Type B pancreatic cell (in vitro differentiated cells): ENCODE results near the gene BEST2. TPM values are rescaled to one million over a fixed set of nuclear protein-coding genes. Genes with fewer than 3 reads are reported as not detected.
A peak's percentile ranks its signal among the peaks of the same experiment; 100 is the strongest.

Experiments
- DNase-seq: peaks from one replicate; pipeline ENCODE4 v3.0.0; 2021; ENCODE audit warnings: mixed read lengths; ENCODE audit not compliant: unreplicated experiment; ENCODE audit errors: extremely low spot score
- H3K27ac Mint-ChIP-seq: 2 replicates; pipeline ENCODE4 v1.8.0; 2021; ENCODE audit warnings: mild to moderate bottlenecking, mixed read lengths
- H3K27me3 Mint-ChIP-seq: 2 replicates; pipeline ENCODE4 v1.8.0; 2021; ENCODE audit warnings: mixed read lengths
- H3K36me3 Mint-ChIP-seq: 2 replicates; pipeline ENCODE4 v1.8.0; 2021; ENCODE audit warnings: mixed read lengths
- H3K4me1 Mint-ChIP-seq: one replicate; pipeline ENCODE4 v1.8.0; 2021; ENCODE audit warnings: mixed read lengths; ENCODE audit not compliant: unreplicated experiment
- H3K4me3 Mint-ChIP-seq: 2 replicates; pipeline ENCODE4 v1.8.0; 2021; ENCODE audit warnings: mild to moderate bottlenecking, mixed read lengths
- H3K9me3 Mint-ChIP-seq: 2 replicates; pipeline ENCODE4 v1.8.0; 2021; ENCODE audit warnings: mixed read lengths
- total RNA-seq: library from RNA; stranded (reverse); gene quantifications from 2 replicates; pipeline ENCODE4 v1.2.1, GENCODE V29; 2021; ENCODE audit warnings: low replicate concordance
- TF ChIP-seq, protein P1 (sequence below): fragments of 200-600 bp; sonication (generic); conservative IDR thresholded peaks from 2 replicates; pipeline ENCODE4 v1.5.0; 2021; ENCODE audit warnings: antibody characterized with exemption, mild to moderate bottlenecking

Gene BEST2
- total RNA-seq, 1 donor from 2014 or later: 0.14 TPM

DNA sequence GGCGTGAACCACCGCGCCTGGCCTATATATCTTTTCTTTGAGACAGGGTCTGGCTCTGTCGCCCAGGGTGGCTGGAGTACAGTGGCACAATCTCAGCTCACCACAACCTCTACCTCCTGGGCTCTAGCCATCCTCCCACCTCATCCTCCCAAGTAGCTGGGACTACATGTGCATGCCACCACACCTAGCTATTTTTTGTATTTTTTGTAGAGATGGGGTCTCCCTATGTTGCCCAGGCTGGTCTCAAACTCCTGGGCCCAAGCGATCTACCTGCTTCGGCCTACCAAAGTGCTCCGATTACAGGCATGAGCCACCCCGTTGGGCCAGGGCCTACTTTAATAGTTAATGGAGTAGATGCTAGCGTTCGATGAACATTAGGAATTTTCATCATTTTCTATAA lies 31.3 kb upstream of the BEST2 start:
- H3K27me3 Mint-ChIP-seq: no peaks in the 10 kb centered on the region
- H3K36me3 Mint-ChIP-seq: peaks cover 9% of the 10 kb centered on the region
- H3K9me3 Mint-ChIP-seq: no peaks in the 10 kb centered on the region
- no peak for DNase-seq
- TF ChIP-seq, protein P1, sequence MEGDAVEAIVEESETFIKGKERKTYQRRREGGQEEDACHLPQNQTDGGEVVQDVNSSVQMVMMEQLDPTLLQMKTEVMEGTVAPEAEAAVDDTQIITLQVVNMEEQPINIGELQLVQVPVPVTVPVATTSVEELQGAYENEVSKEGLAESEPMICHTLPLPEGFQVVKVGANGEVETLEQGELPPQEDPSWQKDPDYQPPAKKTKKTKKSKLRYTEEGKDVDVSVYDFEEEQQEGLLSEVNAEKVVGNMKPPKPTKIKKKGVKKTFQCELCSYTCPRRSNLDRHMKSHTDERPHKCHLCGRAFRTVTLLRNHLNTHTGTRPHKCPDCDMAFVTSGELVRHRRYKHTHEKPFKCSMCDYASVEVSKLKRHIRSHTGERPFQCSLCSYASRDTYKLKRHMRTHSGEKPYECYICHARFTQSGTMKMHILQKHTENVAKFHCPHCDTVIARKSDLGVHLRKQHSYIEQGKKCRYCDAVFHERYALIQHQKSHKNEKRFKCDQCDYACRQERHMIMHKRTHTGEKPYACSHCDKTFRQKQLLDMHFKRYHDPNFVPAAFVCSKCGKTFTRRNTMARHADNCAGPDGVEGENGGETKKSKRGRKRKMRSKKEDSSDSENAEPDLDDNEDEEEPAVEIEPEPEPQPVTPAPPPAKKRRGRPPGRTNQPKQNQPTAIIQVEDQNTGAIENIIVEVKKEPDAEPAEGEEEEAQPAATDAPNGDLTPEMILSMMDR: no peak
- H3K4me3 Mint-ChIP-seq: peak overlapping the region; percentile 88
- H3K27ac Mint-ChIP-seq: peak overlapping the region; percentile 73
- H3K4me1 Mint-ChIP-seq: peaks cover 22% of the 10 kb centered on the region

DNA sequence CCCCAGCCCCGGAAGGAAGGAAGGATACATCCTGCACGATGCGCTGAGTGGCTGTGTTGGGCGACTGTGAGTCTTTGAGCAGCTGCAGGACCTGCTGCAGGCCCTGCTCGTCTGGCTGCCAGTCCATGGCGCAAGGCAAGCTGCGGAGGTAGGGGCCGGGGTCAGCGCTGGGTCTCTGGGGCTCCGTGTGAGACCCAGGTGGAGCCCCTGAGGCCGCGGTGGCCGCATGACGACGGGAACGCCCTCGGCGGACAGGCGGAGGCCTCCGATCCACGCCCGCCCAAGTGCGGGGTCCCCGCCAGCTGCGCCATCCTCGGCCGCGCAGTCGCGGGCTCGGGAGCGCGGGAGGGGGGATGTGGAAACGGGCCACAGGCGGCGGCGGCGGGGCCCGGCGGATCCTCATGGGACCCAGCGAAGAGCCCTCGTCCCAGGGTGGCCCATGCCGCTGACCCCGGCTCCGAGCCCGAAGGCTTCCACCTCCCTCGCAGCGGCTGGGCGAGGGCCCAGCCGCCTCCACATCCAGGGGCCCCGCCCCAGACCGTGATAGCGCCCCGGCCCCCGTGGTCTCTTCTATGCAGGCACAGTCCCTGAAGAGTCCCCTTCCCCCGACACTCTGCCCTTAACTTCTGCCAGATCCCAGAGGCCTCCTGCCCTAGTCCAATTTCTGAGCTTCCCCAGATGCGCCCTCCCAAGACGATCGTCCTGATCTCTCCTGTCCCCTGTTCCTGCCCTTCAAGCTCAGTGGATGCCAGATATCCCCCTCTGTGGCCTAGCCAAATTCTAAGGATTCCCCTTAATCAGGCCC lies 30.5 kb upstream of the BEST2 start:
- Mint-ChIP-seq H3K9me3 (no peaks in the 10 kb centered on the region), H3K27ac (peak overlapping the region; percentile 95), H3K27me3 (no peaks in the 10 kb centered on the region), H3K36me3 (peaks cover 9% of the 10 kb centered on the region), H3K4me3 (peak overlapping the region; percentile 98), H3K4me1 (peaks cover 22% of the 10 kb centered on the region)
- TF ChIP-seq, protein P1: no peak
- DNase-seq: no peak

DNA sequence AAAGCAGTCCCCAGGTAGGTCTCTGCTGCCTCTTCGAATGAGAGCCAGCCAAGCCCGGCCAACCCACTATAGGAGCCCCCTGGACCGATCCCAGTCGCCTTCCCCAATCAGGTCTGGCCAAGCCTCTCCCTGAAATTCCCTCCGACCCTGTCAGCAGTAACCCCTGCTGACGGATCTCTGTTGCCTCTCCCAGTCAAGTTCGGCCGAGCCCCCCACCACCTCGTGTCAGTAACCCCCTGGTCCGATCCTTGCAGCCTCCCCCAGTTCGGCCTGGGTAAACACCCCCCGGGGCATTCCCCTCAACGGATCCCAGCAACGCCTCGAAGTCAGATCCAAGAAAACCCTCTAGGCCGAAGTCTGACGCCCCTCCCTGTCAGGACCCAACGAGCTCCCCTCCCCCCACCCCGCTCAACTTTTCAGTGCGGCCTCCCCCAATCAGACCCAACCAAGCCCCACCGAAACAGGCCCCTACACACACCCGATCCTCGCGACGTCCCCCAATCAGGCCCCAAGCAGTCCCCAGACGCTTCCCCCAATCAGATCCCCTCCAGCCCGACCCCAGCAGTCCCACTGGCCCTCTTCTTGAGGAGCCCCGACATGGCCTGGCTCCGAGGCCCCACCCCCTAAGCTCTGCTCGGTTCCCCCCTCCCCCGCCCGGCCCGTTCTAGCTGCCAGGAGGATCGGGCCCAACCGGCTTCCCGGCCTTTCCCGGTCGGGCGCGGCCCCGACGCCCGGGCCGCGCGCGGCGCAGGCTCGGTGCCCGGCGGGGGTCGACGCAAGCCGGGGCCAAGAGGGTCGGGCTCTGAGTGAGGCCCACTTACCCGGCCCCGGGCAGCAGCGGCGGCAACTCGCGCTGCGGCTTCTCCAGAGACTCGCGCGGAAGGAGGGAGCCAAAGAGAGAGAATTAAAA lies 29.7 kb upstream of the BEST2 start:
- Mint-ChIP-seq H3K27me3 (no peaks in the 10 kb centered on the region), H3K4me3 (peak overlapping the region; percentile 98), H3K4me1 (peaks cover 23% of the 10 kb centered on the region), H3K9me3 (no peaks in the 10 kb centered on the region), H3K36me3 (peaks cover 8% of the 10 kb centered on the region), H3K27ac (peak overlapping the region; percentile 95)
- TF ChIP-seq, protein P1: no peak
- DNase-seq: peak; percentile 77

DNA sequence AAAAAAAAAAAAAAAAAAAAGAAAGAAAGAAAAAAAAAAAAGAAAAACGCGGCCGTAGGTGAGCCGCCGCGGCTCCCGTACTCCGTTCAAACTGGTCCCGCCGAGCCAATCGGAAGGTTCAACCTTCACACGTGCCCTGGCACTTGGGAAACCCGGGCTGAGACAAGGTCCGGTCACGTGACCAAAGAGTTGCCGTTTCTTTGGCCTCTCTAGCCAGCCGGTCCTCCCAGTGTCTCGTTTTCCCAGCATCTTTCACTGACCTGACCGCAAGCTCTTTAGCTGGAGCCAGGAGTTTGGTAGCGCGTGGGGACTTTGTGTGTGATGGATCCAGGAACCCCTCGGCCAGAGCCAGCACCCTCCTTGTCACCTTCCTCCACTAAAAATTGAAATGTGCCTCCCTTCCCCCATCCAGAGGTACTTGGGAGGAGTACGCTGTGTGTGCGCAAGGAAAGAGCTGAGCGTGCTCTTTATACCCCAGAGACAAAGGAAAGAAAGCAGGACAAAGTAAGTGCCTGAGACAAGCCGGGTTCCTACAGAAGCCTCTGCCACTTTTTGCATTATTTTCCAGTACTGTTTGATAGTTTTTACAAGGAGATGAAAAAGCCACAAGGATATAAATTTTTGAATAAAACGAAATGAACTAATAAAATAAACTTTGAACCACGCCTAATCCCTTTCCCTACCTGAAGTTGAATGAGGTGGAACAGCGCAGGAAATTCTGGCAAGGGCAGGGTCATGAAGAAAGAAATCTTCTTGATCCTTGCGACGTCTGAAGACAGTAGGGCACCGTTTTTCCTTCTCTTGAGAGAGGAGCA lies 28.8 kb upstream of the BEST2 start:
- TF ChIP-seq, protein P1: no peak
- Mint-ChIP-seq H3K36me3 (peaks cover 7% of the 10 kb centered on the region), H3K9me3 (no peaks in the 10 kb centered on the region), H3K4me1 (peaks cover 23% of the 10 kb centered on the region), H3K27ac (peak overlapping the region; percentile 95), H3K27me3 (no peaks in the 10 kb centered on the region), H3K4me3 (peak overlapping the region; percentile 96)
- peak; percentile 93 for DNase-seq

DNA sequence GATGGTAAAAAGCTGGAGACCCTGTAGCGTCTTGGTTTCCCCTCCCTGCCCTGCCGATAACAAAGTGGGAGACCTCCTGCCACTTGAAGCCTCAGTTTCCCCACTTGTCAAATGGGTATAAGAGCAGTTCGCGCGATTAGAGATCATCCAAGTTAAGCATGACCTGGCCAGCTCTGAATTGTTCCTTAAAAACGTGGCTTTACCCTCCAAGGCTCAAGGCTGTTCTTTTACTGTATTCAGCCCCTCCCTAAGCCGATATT lies 28.3 kb upstream of the BEST2 start:
- Mint-ChIP-seq H3K27ac (peak overlapping the region; percentile 95), H3K4me3 (peak overlapping the region; percentile 96), H3K36me3 (peaks cover 7% of the 10 kb centered on the region), H3K27me3 (no peaks in the 10 kb centered on the region), H3K9me3 (no peaks in the 10 kb centered on the region), H3K4me1 (peaks cover 23% of the 10 kb centered on the region)
- TF ChIP-seq, protein P1: no peak
- DNase-seq: no peak
